Upper lobe of left lung (tissue), 4 donors: Measurements from ENCODE around the gene KRT7.

ENCODE experiments used
- POLR2A ChIP-seq, 4 donors: fragments of 450-650 bp; IDR thresholded peaks; one replicate each; pipeline ENCODE4 v1.5.1; 2016 to 2017; ENCODE audit warnings: antibody characterized with exemption in 4 of 4, mild to moderate bottlenecking in 2 of 4
- POLR2AphosphoS5 ChIP-seq, 2 donors: sonication (generic); formaldehyde crosslinking; IDR thresholded peaks; one replicate each; pipeline ENCODE4 v1.5.1; 2017; ENCODE audit warnings: antibody characterized with exemption in 2 of 2
- TF ChIP-seq, protein P1 (sequence below), 6 experiments: fragments of 450-650 bp in 4 of 6; fragments of 200-600 bp in 2 of 6; sonication (generic) in 2 of 6; IDR thresholded peaks; one replicate each; pipeline ENCODE4 v1.5.1; 2016 to 2019; ENCODE audit warnings: antibody characterized with exemption in 6 of 6

DNA sequence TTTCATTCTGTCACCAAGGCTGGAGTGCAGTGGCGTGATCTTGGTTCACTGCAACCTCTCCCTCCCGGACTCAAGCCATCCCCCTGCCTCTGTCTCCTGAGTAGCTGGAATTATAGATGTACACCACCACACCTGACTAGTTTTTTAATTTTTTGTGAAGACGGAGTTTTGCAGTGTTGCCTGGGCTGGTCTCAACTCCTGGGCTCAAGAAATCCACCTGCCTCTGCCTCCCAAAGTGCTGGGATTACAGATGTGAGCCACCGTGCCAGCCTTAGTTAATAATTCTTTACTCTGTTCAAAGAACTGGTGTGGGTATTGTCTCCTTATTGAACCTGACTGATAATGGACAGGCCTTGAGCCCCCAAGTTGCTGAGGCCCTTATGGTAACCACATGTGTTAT is 10.4 kb upstream of the KRT7 start:
- TF ChIP-seq POLR2A (IDR thresholded peaks at IDR 0.05) (no peak), POLR2AphosphoS5 (IDR thresholded peaks at IDR 0.05) (no peak)
- TF ChIP-seq, protein P1, sequence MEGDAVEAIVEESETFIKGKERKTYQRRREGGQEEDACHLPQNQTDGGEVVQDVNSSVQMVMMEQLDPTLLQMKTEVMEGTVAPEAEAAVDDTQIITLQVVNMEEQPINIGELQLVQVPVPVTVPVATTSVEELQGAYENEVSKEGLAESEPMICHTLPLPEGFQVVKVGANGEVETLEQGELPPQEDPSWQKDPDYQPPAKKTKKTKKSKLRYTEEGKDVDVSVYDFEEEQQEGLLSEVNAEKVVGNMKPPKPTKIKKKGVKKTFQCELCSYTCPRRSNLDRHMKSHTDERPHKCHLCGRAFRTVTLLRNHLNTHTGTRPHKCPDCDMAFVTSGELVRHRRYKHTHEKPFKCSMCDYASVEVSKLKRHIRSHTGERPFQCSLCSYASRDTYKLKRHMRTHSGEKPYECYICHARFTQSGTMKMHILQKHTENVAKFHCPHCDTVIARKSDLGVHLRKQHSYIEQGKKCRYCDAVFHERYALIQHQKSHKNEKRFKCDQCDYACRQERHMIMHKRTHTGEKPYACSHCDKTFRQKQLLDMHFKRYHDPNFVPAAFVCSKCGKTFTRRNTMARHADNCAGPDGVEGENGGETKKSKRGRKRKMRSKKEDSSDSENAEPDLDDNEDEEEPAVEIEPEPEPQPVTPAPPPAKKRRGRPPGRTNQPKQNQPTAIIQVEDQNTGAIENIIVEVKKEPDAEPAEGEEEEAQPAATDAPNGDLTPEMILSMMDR (IDR thresholded peaks at IDR 0.05), result no peak
